GM18526 (cell line): ENCODE results near the gene ERC1.

Experiments
- POLR2A ChIP-seq: IDR thresholded peaks from 3 replicates; pipeline ENCODE4 v1.6.1; 2011; ENCODE audit not compliant: insufficient read length; ENCODE audit errors: extremely low read depth

Gene ERC1

DNA sequence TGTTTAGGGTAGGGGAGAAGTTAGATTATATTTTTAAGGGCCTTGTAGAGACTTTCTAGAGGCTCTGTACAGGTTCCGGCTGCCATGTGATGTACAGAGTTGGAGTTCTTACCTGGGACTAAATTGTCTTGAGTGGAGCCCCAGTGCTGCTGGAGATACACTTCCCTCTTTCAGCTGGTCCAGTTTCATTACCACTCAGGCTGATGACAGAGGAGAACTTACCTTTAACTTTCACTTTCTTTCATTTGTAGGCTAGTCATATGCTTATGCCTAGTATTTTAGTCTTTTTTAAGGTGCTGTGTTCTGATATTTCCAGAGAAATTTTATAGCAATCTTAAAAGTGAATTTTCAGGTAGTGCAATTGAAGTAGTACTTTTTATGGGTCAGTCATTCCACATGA is 117.3 kb downstream of the ERC1 start:
- TF ChIP-seq POLR2A: no peak

DNA sequence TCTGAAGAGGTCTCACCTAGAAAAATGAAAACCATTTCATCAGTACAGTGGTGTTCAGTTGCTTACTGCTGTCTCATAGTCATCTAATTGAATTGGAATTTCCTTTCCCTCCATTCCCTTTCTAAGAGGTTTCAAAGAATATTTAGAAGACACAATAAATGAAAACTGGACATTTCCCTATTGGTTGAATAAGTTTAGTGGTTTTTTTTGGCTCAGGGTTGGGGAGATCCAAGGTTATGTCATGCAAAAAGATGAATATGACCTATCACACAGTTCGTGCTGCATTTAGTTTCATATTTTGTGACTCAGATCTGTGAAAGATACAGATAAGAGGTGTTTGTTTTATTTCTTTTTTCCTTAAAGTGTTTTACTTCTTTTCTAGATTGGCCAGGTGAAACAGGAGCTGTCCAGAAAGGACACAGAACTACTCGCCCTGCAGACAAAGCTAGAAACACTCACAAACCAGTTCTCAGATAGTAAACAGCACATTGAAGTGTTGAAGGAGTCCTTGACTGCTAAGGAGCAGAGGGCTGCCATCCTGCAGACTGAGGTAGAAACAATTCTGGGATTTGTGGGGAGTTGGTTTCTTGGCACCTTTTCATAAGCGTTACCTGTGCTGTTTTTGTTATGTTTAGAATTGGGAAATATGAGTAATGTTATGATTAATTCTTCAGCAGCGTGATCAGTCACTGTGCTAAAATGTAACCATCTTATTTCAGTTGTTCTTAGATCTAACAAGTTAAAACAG is 124.6 kb downstream of the ERC1 start:
- TF ChIP-seq POLR2A: no peak

DNA sequence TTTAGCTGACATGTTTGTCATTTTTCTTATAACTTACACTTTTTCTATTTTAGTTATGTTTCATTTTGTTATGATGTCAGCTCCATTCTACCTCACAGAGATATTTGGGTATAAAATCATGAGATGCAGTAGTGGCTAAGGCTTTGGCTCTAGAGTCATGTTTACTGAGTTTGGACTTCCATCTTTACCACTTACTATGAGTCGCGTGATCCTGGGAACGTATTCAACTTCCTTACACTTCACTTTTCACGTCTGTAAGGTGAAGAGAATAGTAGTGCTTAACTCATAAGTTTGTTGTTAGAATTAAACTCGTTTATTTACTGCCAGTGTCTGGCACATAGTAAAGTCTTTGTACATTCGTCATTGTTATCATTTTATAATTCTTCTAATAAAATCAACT is 126.3 kb downstream of the ERC1 start:
- no peak for TF ChIP-seq POLR2A

DNA sequence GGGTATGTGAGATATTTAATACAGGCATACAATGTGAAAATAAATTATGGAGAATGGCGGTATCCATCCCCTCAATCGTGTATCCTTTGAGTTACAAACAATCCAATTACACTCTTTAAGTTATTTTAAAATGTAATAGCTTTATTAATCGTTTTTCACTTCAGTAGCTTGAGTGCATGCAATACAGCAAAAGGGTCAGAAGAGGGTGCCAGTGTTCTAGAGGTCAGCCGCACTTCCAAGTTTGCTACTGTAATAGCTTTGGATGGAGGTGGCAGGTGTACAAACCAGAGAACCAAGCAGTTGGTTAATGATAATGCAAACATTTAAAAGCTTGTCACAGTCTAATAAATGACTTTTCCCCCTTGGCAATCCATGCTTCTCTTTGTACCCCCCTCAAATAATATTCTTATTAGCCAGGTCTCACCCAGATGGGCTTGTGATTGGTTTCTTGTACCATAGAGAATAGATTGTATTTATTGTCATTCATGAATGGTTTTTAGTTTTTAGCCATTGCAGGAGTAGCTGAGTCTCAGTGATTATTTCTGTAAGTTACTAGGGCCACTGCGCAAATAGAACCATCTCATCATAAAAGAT is 127.0 kb downstream of the ERC1 start:
- no peak for TF ChIP-seq POLR2A

DNA sequence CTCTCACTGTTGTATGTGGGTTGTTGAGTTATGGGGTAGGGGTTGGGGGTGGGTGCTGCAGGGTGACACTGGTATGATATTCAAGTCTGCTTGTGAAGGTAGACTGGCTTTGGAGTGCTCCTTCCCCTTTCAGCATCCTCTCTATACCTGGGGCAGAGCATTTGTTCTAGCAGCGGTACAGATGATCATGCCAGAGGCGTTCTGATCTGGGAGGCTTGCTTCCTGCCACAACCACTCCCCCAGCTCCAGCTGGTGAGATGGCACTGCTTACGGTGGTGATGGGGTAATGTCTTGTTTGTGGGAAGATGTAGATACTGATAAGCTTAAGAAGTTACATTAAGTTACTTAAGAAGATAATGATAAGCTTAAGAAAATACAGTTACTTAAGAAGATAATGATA is 131.8 kb downstream of the ERC1 start:
- no peak for TF ChIP-seq POLR2A

DNA sequence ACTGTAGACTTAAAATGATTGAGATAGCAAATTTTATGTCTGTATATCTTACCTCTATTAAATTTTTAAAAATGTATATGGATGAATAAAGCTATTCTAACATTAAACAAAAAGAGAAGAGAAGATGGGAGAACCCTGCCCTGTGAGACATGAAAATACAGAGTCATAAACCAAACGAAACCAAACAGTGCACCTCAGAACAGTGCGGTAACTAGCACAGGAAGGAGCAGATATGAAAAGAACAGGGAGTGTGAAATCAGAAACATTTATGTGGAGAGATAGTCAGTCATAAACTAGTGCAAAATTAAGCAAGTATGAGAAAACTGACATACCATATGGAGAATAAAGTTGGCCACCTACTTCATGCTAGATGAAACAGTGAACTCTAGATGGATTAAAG is 135.1 kb downstream of the ERC1 start:
- TF ChIP-seq POLR2A: no peak

DNA sequence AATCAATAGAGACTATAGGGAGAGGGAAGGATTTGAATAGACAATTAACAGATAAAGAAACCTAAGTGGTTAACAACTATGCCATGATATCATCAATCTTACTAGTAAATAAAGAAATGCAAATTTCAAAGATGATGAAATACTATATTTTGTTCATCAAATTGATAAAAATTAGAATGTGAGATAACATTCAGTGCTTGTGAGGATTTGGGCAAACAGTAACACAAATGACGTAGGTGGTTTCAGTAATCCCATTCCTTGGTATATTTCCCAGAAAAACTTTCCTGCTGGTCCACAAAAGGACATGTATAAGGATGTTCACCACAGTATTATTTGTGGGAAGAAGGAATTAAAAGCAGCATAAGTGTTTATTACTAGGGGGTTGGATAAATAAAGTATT is 136.0 kb downstream of the ERC1 start:
- no peak for TF ChIP-seq POLR2A

DNA sequence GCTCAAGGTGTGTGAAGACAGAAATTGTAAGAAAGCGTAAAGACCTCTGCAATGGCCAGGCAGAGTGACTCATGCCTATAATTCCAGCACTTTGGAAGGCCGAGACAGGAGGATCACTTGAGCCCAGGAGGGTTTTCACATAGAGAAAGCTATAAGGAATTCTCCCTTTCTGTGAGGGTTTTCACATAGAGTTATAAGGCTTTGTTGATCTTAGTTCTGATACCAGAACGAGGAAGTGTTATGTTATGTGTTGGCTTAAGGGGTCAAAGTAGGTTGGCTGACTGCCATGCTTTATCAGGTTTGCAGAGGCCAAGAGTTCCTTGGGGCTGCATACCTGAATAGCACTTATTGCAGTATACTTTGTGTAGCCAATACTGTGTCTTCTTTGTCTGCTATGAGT is 139.1 kb downstream of the ERC1 start:
- no peak for TF ChIP-seq POLR2A

DNA sequence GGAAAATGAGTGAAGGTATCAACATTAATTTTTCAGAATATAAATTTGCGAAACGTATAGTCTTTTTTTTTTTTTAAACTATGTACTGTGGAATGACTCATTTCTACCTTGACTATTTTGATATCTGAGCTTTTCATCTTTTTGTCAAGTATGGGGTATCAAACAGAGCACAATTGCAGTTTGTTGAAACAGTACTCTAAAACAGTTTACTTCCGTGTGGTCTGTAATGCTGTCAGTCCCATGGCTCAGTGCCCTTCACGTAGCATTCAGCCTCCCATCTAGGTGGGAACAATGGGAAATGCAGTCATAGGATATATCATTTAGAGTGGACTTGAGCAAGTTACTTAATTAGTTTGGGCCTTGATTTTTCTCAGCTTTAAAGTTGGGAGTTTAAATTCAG is 139.5 kb downstream of the ERC1 start:
- no peak for TF ChIP-seq POLR2A

DNA sequence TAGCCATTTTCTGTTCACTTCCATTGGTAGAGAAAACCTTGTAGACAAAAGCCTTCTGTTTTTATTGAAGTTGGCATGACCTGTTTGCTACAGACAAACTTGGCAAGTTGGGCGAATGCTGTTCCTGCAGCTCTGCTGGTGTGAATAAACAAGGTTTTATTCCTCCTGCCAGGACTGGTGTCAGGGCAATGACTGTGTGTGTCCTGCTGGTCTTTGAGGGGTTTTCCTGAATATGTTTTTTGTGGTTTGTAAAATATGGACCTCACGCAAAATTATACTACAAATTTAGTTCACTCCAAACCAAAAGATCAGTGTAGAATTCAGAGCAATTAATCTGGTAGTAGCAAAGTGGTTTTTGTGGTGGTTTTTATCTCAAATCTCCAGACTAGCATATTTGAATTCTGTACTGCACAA is 140.8 kb downstream of the ERC1 start:
- no peak for TF ChIP-seq POLR2A

DNA sequence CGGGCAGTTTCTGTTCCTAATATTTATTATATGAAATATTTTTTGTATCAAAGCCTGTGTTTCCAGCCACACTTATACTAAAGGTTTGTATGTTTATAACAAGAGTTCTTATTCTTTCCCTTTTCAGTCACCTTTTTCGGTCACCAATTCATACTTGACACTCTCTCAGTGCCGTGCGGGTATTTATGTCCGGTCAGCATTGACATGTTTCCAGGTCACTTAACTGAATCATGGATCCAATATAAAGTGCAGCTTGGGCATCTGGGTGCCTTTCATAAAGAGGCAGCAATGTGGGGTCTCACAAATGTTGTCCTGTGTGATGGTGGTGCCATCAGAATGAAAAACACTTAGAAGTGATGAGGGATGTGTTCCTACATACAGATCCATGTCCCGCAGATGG is 141.3 kb downstream of the ERC1 start:
- TF ChIP-seq POLR2A: no peak

DNA sequence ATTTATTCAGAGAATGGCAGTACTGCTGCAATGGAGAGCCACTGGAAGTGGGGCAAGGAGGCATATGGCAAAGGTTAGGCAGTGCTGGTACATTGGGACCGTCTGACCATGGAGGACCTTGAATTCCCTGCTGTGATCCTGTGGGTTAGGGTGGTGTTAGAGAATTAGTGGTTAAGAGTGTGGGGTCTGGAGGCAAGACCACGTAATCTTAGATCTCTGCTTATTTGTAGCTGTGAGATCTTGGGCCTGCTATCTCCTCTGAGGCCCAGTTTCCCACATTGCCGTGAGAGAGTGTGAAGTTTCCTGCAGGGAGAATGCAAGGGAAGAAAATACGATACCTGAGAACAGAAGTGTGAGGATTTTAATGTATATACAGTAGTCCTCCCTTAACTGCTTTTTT is 147.7 kb downstream of the ERC1 start:
- TF ChIP-seq POLR2A: no peak

DNA sequence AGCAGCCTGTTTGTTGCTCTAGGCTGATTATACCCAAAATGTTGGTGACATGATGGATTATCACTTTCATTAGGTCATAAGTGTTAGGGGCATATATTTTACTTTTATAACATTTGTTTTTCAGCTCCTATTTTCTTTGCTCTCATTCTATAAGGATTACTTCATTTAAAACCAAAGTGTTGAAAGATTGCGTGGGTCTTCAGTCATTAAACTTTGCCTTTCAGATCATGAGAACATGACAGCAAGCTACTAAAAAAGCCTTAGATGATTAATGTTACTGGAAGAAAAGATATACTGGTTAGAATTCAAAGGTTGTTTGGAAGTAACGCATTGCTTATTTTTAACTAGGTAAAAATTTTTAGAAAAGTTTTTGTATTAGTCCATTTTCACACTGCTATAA is 156.8 kb downstream of the ERC1 start:
- no peak for TF ChIP-seq POLR2A

DNA sequence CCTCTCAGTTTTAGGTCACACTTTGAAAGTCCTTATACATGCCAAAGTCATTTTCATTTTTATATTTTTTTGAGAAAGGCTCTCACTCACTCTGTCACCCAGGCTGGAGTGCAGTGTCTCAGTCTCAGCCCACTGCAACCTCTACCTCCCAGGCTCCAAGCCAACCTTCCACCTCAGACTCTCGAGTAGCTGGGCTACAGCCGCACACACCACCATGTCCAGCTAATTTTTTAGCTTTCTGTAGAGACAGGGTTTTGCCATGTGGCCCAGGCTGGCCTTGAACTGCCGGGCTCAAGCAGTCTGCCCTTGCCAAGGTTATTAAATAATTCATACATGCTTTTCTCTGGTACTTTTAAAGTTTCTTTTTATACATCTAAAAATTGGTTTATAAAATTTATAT is 166.0 kb downstream of the ERC1 start:
- TF ChIP-seq POLR2A: no peak

DNA sequence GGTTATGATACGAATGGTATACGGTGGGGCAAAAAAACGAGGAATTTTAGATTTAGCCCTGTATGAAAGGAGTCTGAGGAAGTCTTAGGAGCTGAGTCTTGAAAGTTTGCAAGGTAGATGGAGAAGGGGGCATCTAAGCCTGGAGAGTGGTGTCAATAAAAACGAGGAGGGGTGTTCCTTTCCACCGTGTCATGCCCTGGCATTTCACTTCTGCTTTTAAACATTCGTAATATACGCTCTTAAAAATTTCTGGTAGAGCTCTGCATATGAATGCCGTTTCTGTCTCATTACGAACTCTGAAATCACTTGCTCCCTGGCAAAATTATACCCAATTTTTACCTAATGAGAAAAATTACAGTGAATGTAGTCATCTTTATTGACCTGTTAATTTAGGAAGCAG is 170.2 kb downstream of the ERC1 start:
- TF ChIP-seq POLR2A: no peak

DNA sequence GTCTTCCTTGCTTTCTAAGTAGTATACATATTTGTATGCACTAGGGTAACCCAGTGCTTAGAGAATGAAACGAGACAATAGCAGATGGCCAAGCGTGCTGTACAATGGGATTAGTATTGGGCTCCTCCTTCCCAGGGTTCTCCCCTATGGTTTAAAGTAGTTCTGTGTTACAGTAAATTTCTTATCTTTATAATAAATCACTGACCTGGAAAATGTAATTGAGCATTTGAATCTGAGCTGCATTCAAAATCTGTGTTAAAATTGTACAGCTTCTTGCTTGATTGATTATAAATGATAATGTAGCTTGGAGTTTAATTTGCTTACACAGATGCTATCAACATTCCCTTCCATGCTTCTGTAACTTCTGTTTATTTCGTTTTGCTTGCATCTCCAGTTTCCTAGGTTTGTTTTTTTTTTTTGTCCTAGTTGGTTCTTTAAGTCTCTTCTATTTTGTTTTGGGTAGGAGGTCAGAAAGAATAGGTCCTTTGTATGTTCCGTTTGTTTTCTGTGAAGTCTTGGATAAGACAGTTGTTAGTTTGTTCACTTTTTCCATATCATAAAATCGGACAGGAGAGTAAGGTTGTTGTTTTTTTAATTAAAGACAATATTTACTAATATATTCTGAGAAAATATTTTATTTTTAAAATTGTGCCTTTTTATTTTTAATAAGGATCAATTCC is 171.2 kb downstream of the ERC1 start:
- no peak for TF ChIP-seq POLR2A

DNA sequence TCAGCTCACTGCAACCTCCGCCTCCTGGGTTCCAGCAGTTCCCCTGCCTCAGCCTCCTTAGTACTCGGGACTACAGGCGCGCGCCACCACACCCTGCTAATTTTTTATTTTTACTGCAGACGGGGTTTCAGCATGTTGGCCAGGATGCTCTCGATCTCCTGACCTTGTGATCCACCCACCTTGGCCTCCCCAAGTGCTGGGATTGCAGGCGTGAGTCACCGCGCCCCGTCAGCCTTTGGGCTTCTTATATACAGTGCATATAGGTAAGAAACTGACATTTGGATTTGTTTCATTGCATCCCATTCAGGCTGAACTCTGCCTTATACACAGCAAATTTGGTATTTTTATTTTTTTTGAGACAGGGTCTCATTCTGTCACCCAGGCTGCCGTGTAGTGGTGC is 176.8 kb downstream of the ERC1 start:
- no peak for TF ChIP-seq POLR2A

DNA sequence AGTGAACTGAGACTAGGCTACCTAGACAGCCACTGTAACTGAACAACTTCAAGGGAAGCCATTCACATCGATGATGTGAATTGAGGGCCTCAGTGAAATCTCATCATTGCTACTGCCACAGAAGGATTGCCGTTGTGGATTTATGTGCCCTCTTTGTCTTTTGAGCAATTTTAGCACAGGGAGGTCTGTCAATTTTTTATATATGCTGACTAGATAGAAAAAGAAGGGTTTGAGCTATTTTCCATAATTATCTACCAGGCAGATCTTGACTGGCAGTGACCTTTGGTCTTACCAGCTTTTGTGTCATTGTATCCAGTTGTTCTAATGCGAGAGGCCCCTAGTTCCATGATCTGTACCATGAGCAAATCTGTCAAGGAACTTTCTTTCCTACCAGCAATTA is 179.4 kb downstream of the ERC1 start:
- TF ChIP-seq POLR2A: no peak
